ENCODE data around the gene CHRM3. TPM values are rescaled to one million over a fixed set of nuclear protein-coding genes. Genes with fewer than 3 reads are reported as not detected.

CHRM3 gene
- total RNA-seq, 4 donors from 2014 or later: 1.2 to 31.1 (median 2.5) TPM

GRCh38 chr1:239383714-239384113 is 2.7 kb upstream of the CHRM3 start:
- no peak overlapping the region for H3K4me3 ChIP-seq
- H3K4me1 ChIP-seq: peaks cover 15 to 25% (median 15%) of the 10 kb centered on the region in 3 donors
- H3K27ac ChIP-seq: no peak overlapping the region
- no peak for TF ChIP-seq CTCF (IDR thresholded peaks at IDR 0.05)
- TF ChIP-seq POLR2A (IDR thresholded peaks at IDR 0.05): no peak
- DNase-seq: no peak
- peaks cover 0 to 53% (median 4%) of the 10 kb centered on the region in 4 donors for H3K27me3 ChIP-seq
- 81 to 86% methylated on average over 3 of the region's 3 CpGs for WGBS, 2 donors
- intact Hi-C loops (cut with DNase I): no loop called here
- no peaks in the 10 kb centered on the region for H3K36me3 ChIP-seq
- no peaks in the 10 kb centered on the region for H3K9me3 ChIP-seq

- intact Hi-C loops (cut with DNase I): no loop called here
- Histone ChIP-seq H3K4me3 (peak overlapping the region; percentile 32 to 74 (median 53)), H3K27me3 (peaks cover 0 to 71% (median 4%) of the 10 kb centered on the region in 4 donors), H3K36me3 (no peaks in the 10 kb centered on the region), H3K27ac (peak overlapping the region; percentile 44 to 89 (median 77)), H3K4me1 (peaks cover 15 to 25% (median 15%) of the 10 kb centered on the region in 3 donors), H3K9me3 (no peaks in the 10 kb centered on the region)
- 1 to 4% methylated on average over 18 to 26 of the region's 55 CpGs for WGBS, 2 donors
- TF ChIP-seq CTCF (IDR thresholded peaks at IDR 0.05) (no peak), POLR2A (IDR thresholded peaks at IDR 0.05) (no peak)
- no peak for DNase-seq
Observed at GRCh38 chr1:239387304-239388158, 1.2 kb downstream of the CHRM3 start.

- no peaks in the 10 kb centered on the region for H3K9me3 ChIP-seq
- H3K27me3 ChIP-seq: peaks cover 0 to 71% (median 4%) of the 10 kb centered on the region in 4 donors
- peak overlapping the region in 2 of 4 donors; percentile 85 to 89 for H3K27ac ChIP-seq
- H3K4me1 ChIP-seq: peaks cover 15 to 25% (median 15%) of the 10 kb centered on the region in 3 donors
- H3K36me3 ChIP-seq: no peaks in the 10 kb centered on the region
- TF ChIP-seq POLR2A (IDR thresholded peaks at IDR 0.05): no peak
- TF ChIP-seq CTCF (IDR thresholded peaks at IDR 0.05): no peak
- no peak for DNase-seq
- peak overlapping the region in 3 of 4 donors; percentile 45 to 74 (median 61) for H3K4me3 ChIP-seq
- intact Hi-C loops (cut with DNase I): no loop called here
- 53 to 58% methylated on average over 5 of the region's 5 CpGs for WGBS, 2 donors
Observed at GRCh38 chr1:239388159-239388485, 1.8 kb downstream of the CHRM3 start.

DNA sequence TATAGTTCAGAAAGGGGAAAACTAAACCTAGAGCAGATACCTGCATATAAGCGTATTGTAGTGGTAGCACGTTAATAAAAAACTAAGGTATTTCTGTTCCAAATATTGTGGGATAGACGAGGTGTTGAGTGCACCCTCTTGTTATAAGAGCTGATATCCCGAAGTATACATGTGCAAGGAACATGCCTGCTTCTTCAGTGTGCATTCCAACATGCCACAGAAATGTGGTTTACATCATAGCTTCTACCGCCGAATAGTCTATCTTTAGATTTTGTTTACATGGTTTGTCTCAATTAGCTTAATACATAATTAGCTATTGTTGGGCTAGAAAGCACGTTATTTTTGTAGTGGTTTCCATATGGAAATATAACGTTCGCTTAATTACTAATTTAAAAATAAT is 2.2 kb downstream of the CHRM3 start:
- H3K27me3 ChIP-seq: peaks cover 0 to 70% (median 4%) of the 10 kb centered on the region in 4 donors
- no peaks in the 10 kb centered on the region for H3K9me3 ChIP-seq
- no peak for DNase-seq
- TF ChIP-seq CTCF (IDR thresholded peaks at IDR 0.05) (no peak), POLR2A (IDR thresholded peaks at IDR 0.05) (no peak)
- H3K4me1 ChIP-seq: peaks cover 15 to 25% (median 15%) of the 10 kb centered on the region in 3 donors
- H3K4me3 ChIP-seq: peak overlapping the region in 3 of 4 donors; percentile 45 to 74 (median 61)
- H3K36me3 ChIP-seq: no peaks in the 10 kb centered on the region
- intact Hi-C loops (cut with DNase I): no loop called here
- WGBS, 2 donors: 59 to 62% methylated on average over 9 of the region's 9 CpGs
- H3K27ac ChIP-seq: peak overlapping the region in 2 of 4 donors; percentile 38 to 85

- Histone ChIP-seq H3K27ac (peak overlapping the region in 1 of 4 donors; percentile 85), H3K4me3 (peak overlapping the region in 1 of 4 donors; percentile 74), H3K27me3 (peaks cover 0 to 62% (median 4%) of the 10 kb centered on the region in 4 donors), H3K36me3 (no peaks in the 10 kb centered on the region), H3K4me1 (peaks cover 15 to 25% (median 15%) of the 10 kb centered on the region in 3 donors), H3K9me3 (no peaks in the 10 kb centered on the region)
- intact Hi-C loops (cut with DNase I): no loop called here
- 42 to 50% methylated on average over 3 of the region's 3 CpGs for WGBS, 2 donors
- no peak for DNase-seq
- no peak for TF ChIP-seq POLR2A (IDR thresholded peaks at IDR 0.05)
- TF ChIP-seq CTCF (IDR thresholded peaks at IDR 0.05): no peak
Observed at GRCh38 chr1:239389703-239390102, 3.3 kb downstream of the CHRM3 start.

Data from esophagus squamous epithelium (tissue), 5 donors.